Lower leg skin (tissue), 4 donors: ENCODE data around the gene MRPL55. TPM values are rescaled to one million over a fixed set of nuclear protein-coding genes. Genes with fewer than 3 reads are reported as not detected.

Source experiments
- DNase-seq, 2 donors: peaks; one replicate each; pipeline ENCODE4 v3.0.0-alpha.2; 2019; ENCODE audit warnings: low spot score in 2 of 2
- H3K4me3 ChIP-seq: fragments of 200-600 bp; sonication (generic); 2 replicates; pipeline ENCODE4 v1.5.1; 2017; ENCODE audit warnings: mild to moderate bottlenecking, low read depth; ENCODE audit not compliant: poor library complexity, severe bottlenecking
- CTCF ChIP-seq, 3 donors: fragments of 450-650 bp; IDR thresholded peaks; one replicate each; pipeline ENCODE4 v1.5.1; 2016; ENCODE audit warnings: antibody characterized with exemption in 3 of 3, mild to moderate bottlenecking in 3 of 3, moderate library complexity in 2 of 3
- POLR2A ChIP-seq, 2 donors: fragments of 450-650 bp; IDR thresholded peaks; one replicate each; pipeline ENCODE4 v1.6.1; 2016 to 2017; ENCODE audit warnings: antibody characterized with exemption in 2 of 2, mild to moderate bottlenecking in 1 of 2, moderate library complexity in 1 of 2
- WGBS, 2 donors: methylation state at CpG; one replicate each; pipeline ENCODE4 v1.1.5; 2018; 5-methylcytosine and 5-hydroxymethylcytosine counted together
- intact Hi-C: fragments of 100-400 bp; cut with DNase I; formaldehyde crosslinking; loops from one replicate; pipeline ENCODE4 v1.15.0; 2023; ENCODE audit warnings: low total_unique reads
- total RNA-seq, 4 donors: library from RNA; depleted of rRNA; stranded (reverse); fragments of >200 nt; gene quantifications; one replicate each; pipeline ENCODE4 v1.1.0, GENCODE V29; 2016

MRPL55 gene
- total RNA-seq, 4 donors from 2014 or later: 59.1 to 100 (median 82.2) TPM

GRCh38 chr1:228066416-228066815 is 42.7 kb downstream of the MRPL55 start:
- intact Hi-C loops: no loop called here
- DNase-seq: no peak
- no peak for TF ChIP-seq CTCF (IDR thresholded peaks at IDR 0.05)
- TF ChIP-seq POLR2A (IDR thresholded peaks at IDR 0.05): no peak

GRCh38 chr1:228065543-228066347 is 43.4 kb downstream of the MRPL55 start:
- H3K4me3 ChIP-seq: no peak overlapping the region
- peak in 1 of 2 donors; percentile 74 for DNase-seq
- TF ChIP-seq CTCF (IDR thresholded peaks at IDR 0.05) (no peak), POLR2A (IDR thresholded peaks at IDR 0.05) (no peak)
- WGBS, 2 donors: 55 to 68% methylated on average over 12 to 15 of the region's 15 CpGs
- intact Hi-C loops: no loop called here

More at GRCh38 chr1:228066416-228066815, 42.7 kb downstream of the MRPL55 start:
- 16 to 32% methylated on average over 3 of the region's 4 CpGs for WGBS, 2 donors
- H3K4me3 ChIP-seq: no peak overlapping the region

- 67 to 74% methylated on average over 9 to 12 of the region's 15 CpGs for WGBS, 2 donors
- intact Hi-C loops: no loop called here
- H3K4me3 ChIP-seq: no peak overlapping the region
- TF ChIP-seq CTCF (IDR thresholded peaks at IDR 0.05) (no peak), POLR2A (IDR thresholded peaks at IDR 0.05) (no peak)
- DNase-seq: peak in 1 of 2 donors; percentile 65
Measured at GRCh38 chr1:228064741-228065542, 44.2 kb downstream of the MRPL55 start.

- no peak overlapping the region for H3K4me3 ChIP-seq
- DNase-seq: peak in 1 of 2 donors; percentile 79
- 32 to 35% methylated on average over 8 of the region's 8 CpGs for WGBS, 2 donors
- intact Hi-C loops: no loop called here
- no peak for TF ChIP-seq CTCF (IDR thresholded peaks at IDR 0.05)
- no peak for TF ChIP-seq POLR2A (IDR thresholded peaks at IDR 0.05)
Measured at GRCh38 chr1:228064296-228064695, 44.8 kb downstream of the MRPL55 start.

- WGBS, 2 donors: 77 to 80% methylated on average over 7 to 12 of the region's 15 CpGs
- no peak overlapping the region for H3K4me3 ChIP-seq
- DNase-seq: peak in 1 of 2 donors; percentile 82
- TF ChIP-seq CTCF (IDR thresholded peaks at IDR 0.05) (no peak), POLR2A (IDR thresholded peaks at IDR 0.05) (no peak)
- intact Hi-C loops: no loop called here
Measured at GRCh38 chr1:228063251-228064191, 45.6 kb downstream of the MRPL55 start.
